WTC11 (cell line): Measurements from ENCODE around the gene CLPTM1L. TPM values are rescaled to one million over a fixed set of nuclear protein-coding genes. Genes with fewer than 3 reads are reported as not detected.

ENCODE experiments used
- ATAC-seq: fragments of 200-7000 bp; cut with Tn5 transposase; 2 replicates; pipeline ENCODE4 v1.10.0; 2021; ENCODE audit warnings: mild to moderate bottlenecking, moderate library complexity
- CTCF ChIA-PET: fragments of 300-600 bp; sonication (Branson Sonifier 250); formaldehyde crosslinking; loops from one replicate; lab custom pipeline; 2021; ENCODE audit warnings: antibody characterized with exemption; lab: Charles Lee
- POLR2A ChIA-PET: fragments of 350-600 bp; sonication (Branson Sonifier 250); formaldehyde crosslinking; loops from one replicate; lab custom pipeline; 2021; ENCODE audit warnings: antibody characterized with exemption; lab: Charles Lee
- DNase-seq: peaks from one replicate; pipeline ENCODE4 v3.0.0; 2021; ENCODE audit warnings: low spot score
- H3K27ac Mint-ChIP-seq: 2 replicates; pipeline ENCODE4 v1.8.0; 2021; ENCODE audit warnings: mixed read lengths
- H3K27me3 Mint-ChIP-seq: 2 replicates; pipeline ENCODE4 v1.8.0; 2021; ENCODE audit warnings: low read depth, mild to moderate bottlenecking, moderate library complexity, mixed read lengths
- H3K36me3 Mint-ChIP-seq: 2 replicates; pipeline ENCODE4 v1.8.0; 2021; ENCODE audit warnings: mixed read lengths
- H3K4me1 Mint-ChIP-seq: 2 replicates; pipeline ENCODE4 v1.8.0; 2022; ENCODE audit warnings: mixed read lengths
- H3K4me3 Mint-ChIP-seq: 2 replicates; pipeline ENCODE4 v1.8.0; 2021; ENCODE audit warnings: mild to moderate bottlenecking, moderate library complexity, mixed read lengths
- H3K9me3 Mint-ChIP-seq: 2 replicates; pipeline ENCODE4 v1.8.0; 2021; ENCODE audit warnings: mixed read lengths
- EMX1 ChIP-seq: fragments of 250-450 bp; sonication (Bioruptor Pico); IDR thresholded peaks from 2 replicates; pipeline ENCODE4 v1.8.0; 2021; ENCODE audit warnings: mild to moderate bottlenecking
- ESRRA ChIP-seq: sonication (generic); formaldehyde crosslinking; IDR thresholded peaks from 2 replicates; pipeline ENCODE4 v1.8.1; 2022; ENCODE audit warnings: mild to moderate bottlenecking, missing genetic modification reagents, borderline replicate concordance
- FOXJ3 ChIP-seq: sonication (generic); formaldehyde crosslinking; IDR thresholded peaks from 2 replicates; pipeline ENCODE4 v1.9.0; 2021; ENCODE audit warnings: missing genetic modification reagents, mild to moderate bottlenecking, borderline replicate concordance
- FOXK1 ChIP-seq: sonication (generic); formaldehyde crosslinking; IDR thresholded peaks from 2 replicates; pipeline ENCODE4 v1.8.0; 2022; ENCODE audit warnings: mild to moderate bottlenecking, moderate library complexity, missing genetic modification reagents
- FOXP1 ChIP-seq: sonication (generic); formaldehyde crosslinking; IDR thresholded peaks from 2 replicates; pipeline ENCODE4 v1.8.0; 2022; ENCODE audit warnings: missing genetic modification reagents, mild to moderate bottlenecking, moderate library complexity, borderline replicate concordance
- GTF2I ChIP-seq: fragments of 250-450 bp; sonication (Bioruptor Pico); conservative IDR thresholded peaks from 2 replicates; pipeline ENCODE4 v1.4.0; 2021; ENCODE audit warnings: mild to moderate bottlenecking
- NFE2L1 ChIP-seq: sonication (generic); formaldehyde crosslinking; IDR thresholded peaks from 2 replicates; pipeline ENCODE4 v1.8.1; 2023; ENCODE audit warnings: missing genetic modification reagents
- OVOL2 ChIP-seq: fragments of 250-450 bp; sonication (Bioruptor Pico); IDR thresholded peaks from 2 replicates; pipeline ENCODE4 v1.9.0; 2021; ENCODE audit warnings: mild to moderate bottlenecking, borderline replicate concordance
- SMAD4 ChIP-seq: sonication (generic); formaldehyde crosslinking; IDR thresholded peaks from 2 replicates; pipeline ENCODE4 v1.8.0; 2022; ENCODE audit warnings: mild to moderate bottlenecking, missing genetic modification reagents
- ZNF219 ChIP-seq: sonication (generic); formaldehyde crosslinking; IDR thresholded peaks from 2 replicates; pipeline ENCODE4 v1.8.0; 2023; ENCODE audit warnings: missing genetic modification reagents, mild to moderate bottlenecking, borderline replicate concordance
- ZNF317 ChIP-seq: sonication (generic); formaldehyde crosslinking; IDR thresholded peaks from 2 replicates; pipeline ENCODE4 v1.8.1; 2023; ENCODE audit warnings: low read depth, mild to moderate bottlenecking, moderate library complexity, missing genetic modification reagents, borderline replicate concordance
- ZNF396 ChIP-seq: fragments of 250-450 bp; sonication (Bioruptor Pico); IDR thresholded peaks from 2 replicates; pipeline ENCODE4 v1.8.0; 2021; ENCODE audit warnings: mild to moderate bottlenecking, moderate library complexity, borderline replicate concordance
- total RNA-seq: library from RNA; stranded (reverse); gene quantifications from 3 replicates; pipeline ENCODE4 v1.2.3, GENCODE V29; 2021
- TF ChIP-seq, protein P1 (sequence below): fragments of 200-600 bp; IDR thresholded peaks from 2 replicates; pipeline ENCODE4 v1.8.0; 2022; ENCODE audit warnings: antibody characterized with exemption
- TF ChIP-seq, protein P2 (sequence below): fragments of 250-450 bp; sonication (Bioruptor Pico); IDR thresholded peaks from 2 replicates; pipeline ENCODE4 v1.9.0; 2021; ENCODE audit warnings: mild to moderate bottlenecking
- TF ChIP-seq, protein P3 (sequence below): sonication (generic); formaldehyde crosslinking; IDR thresholded peaks from 2 replicates; pipeline ENCODE4 v1.8.0; 2023; ENCODE audit warnings: missing genetic modification reagents
- TF ChIP-seq, protein P4 (sequence below): sonication (generic); formaldehyde crosslinking; IDR thresholded peaks from 2 replicates; pipeline ENCODE4 v1.8.1; 2022; ENCODE audit warnings: low read depth, mild to moderate bottlenecking, moderate library complexity, missing genetic modification reagents, borderline replicate concordance
- TF ChIP-seq, protein P5 (sequence below): sonication (generic); formaldehyde crosslinking; IDR thresholded peaks from 2 replicates; pipeline ENCODE4 v1.8.1; 2023; ENCODE audit warnings: mild to moderate bottlenecking, missing genetic modification reagents, moderate library complexity
- TF ChIP-seq, protein P6 (sequence below): fragments of 250-450 bp; sonication (Bioruptor Pico); conservative IDR thresholded peaks from 2 replicates; pipeline ENCODE4 v1.9.0; 2021; ENCODE audit warnings: mild to moderate bottlenecking
- TF ChIP-seq, protein P7 (sequence below): sonication (generic); formaldehyde crosslinking; conservative IDR thresholded peaks from 2 replicates; pipeline ENCODE4 v1.8.1; 2023; ENCODE audit warnings: mild to moderate bottlenecking, low read depth, missing genetic modification reagents, moderate library complexity

CLPTM1L gene
- total RNA-seq, 1 experiment from 2014 or later, result 92.8 TPM

DNA sequence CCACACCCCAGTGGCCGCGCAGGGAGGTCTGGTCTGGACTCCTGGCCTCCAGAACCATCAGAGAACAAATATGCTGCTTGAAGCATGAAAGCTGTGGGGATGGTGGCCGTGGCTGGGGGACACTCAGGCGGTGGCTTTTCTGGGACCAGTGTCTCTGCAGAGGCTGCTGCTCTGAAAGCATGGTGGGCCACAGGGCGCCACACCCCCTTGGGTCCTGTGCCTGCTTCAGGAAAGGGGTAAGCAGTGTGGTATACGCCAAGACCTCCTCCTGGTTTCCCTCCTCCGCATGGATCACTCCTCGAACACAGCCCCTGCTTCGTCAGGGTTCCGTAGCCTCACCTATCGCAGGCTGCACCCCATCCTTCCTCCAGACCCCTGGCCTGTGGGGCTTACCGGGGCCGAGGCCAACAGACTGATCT is 30.3 kb downstream of the CLPTM1L start:
- peaks cover 9% of the 10 kb centered on the region for H3K27me3 Mint-ChIP-seq
- TF ChIP-seq, protein P1, sequence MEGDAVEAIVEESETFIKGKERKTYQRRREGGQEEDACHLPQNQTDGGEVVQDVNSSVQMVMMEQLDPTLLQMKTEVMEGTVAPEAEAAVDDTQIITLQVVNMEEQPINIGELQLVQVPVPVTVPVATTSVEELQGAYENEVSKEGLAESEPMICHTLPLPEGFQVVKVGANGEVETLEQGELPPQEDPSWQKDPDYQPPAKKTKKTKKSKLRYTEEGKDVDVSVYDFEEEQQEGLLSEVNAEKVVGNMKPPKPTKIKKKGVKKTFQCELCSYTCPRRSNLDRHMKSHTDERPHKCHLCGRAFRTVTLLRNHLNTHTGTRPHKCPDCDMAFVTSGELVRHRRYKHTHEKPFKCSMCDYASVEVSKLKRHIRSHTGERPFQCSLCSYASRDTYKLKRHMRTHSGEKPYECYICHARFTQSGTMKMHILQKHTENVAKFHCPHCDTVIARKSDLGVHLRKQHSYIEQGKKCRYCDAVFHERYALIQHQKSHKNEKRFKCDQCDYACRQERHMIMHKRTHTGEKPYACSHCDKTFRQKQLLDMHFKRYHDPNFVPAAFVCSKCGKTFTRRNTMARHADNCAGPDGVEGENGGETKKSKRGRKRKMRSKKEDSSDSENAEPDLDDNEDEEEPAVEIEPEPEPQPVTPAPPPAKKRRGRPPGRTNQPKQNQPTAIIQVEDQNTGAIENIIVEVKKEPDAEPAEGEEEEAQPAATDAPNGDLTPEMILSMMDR, result no peak
- TF ChIP-seq FOXP1 (CRISPR knock-in tag), result no peak
- no peak for TF ChIP-seq FOXK1 (CRISPR knock-in tag)
- TF ChIP-seq NFE2L1, result no peak
- TF ChIP-seq, protein P2, sequence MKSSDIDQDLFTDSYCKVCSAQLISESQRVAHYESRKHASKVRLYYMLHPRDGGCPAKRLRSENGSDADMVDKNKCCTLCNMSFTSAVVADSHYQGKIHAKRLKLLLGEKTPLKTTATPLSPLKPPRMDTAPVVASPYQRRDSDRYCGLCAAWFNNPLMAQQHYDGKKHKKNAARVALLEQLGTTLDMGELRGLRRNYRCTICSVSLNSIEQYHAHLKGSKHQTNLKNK (CRISPR knock-in tag), result no peak
- TF ChIP-seq OVOL2 (CRISPR knock-in tag), result no peak
- TF ChIP-seq, protein P3, sequence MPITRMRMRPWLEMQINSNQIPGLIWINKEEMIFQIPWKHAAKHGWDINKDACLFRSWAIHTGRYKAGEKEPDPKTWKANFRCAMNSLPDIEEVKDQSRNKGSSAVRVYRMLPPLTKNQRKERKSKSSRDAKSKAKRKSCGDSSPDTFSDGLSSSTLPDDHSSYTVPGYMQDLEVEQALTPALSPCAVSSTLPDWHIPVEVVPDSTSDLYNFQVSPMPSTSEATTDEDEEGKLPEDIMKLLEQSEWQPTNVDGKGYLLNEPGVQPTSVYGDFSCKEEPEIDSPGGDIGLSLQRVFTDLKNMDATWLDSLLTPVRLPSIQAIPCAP, result no peak
- no peak for TF ChIP-seq ZNF396 (CRISPR knock-in tag)
- no peak for TF ChIP-seq GTF2I
- no peak for TF ChIP-seq EMX1 (CRISPR knock-in tag)
- no peak for TF ChIP-seq ZNF219
- TF ChIP-seq, protein P4, sequence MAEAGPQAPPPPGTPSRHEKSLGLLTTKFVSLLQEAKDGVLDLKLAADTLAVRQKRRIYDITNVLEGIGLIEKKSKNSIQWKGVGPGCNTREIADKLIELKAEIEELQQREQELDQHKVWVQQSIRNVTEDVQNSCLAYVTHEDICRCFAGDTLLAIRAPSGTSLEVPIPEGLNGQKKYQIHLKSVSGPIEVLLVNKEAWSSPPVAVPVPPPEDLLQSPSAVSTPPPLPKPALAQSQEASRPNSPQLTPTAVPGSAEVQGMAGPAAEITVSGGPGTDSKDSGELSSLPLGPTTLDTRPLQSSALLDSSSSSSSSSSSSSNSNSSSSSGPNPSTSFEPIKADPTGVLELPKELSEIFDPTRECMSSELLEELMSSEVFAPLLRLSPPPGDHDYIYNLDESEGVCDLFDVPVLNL (CRISPR knock-in tag), result no peak
- no peak for TF ChIP-seq ESRRA (CRISPR knock-in tag)
- TF ChIP-seq, protein P5, sequence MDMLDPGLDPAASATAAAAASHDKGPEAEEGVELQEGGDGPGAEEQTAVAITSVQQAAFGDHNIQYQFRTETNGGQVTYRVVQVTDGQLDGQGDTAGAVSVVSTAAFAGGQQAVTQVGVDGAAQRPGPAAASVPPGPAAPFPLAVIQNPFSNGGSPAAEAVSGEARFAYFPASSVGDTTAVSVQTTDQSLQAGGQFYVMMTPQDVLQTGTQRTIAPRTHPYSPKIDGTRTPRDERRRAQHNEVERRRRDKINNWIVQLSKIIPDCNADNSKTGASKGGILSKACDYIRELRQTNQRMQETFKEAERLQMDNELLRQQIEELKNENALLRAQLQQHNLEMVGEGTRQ (CRISPR knock-in tag), result no peak
- TF ChIP-seq, protein P6, sequence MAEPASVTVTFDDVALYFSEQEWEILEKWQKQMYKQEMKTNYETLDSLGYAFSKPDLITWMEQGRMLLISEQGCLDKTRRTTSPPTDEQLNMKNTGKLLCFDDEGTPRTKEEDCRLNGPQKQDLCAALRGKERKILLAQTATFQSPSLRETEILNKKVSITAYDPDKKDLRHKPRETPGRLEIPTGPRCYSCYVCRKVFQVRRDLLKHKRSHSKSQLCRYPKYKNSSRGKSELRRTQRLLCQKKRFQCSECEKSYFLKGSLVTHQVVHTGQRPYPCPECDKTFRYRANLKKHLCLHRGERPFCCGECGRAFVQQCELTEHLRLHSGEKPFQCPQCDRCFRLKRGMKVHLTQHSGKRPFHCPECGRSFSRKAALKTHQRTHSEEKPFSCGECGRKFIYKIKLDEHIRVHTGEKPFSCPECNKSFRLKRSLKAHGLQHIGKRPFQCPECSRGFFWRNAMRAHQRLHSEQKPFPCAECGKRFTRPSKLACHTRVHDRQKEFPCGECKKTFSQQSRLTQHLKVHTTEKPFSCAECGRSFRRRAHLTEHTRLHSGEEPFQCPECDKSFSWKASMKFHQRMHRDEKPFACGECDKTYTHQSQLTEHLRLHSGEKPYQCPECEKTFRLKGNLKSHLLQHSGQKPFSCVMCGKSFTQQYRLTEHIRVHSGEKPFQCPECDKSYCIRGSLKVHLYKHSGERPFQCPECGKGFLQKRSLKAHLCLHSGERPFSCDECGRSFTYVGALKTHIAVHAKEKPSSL, result no peak
- no peak for TF ChIP-seq ZNF317 (CRISPR knock-in tag)
- TF ChIP-seq, protein P7, sequence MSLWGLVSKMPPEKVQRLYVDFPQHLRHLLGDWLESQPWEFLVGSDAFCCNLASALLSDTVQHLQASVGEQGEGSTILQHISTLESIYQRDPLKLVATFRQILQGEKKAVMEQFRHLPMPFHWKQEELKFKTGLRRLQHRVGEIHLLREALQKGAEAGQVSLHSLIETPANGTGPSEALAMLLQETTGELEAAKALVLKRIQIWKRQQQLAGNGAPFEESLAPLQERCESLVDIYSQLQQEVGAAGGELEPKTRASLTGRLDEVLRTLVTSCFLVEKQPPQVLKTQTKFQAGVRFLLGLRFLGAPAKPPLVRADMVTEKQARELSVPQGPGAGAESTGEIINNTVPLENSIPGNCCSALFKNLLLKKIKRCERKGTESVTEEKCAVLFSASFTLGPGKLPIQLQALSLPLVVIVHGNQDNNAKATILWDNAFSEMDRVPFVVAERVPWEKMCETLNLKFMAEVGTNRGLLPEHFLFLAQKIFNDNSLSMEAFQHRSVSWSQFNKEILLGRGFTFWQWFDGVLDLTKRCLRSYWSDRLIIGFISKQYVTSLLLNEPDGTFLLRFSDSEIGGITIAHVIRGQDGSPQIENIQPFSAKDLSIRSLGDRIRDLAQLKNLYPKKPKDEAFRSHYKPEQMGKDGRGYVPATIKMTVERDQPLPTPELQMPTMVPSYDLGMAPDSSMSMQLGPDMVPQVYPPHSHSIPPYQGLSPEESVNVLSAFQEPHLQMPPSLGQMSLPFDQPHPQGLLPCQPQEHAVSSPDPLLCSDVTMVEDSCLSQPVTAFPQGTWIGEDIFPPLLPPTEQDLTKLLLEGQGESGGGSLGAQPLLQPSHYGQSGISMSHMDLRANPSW (CRISPR knock-in tag), result no peak
- no peak for TF ChIP-seq SMAD4 (CRISPR knock-in tag)
- TF ChIP-seq FOXJ3, result no peak
- peaks cover 17% of the 10 kb centered on the region for H3K9me3 Mint-ChIP-seq
- H3K4me3 Mint-ChIP-seq, result no peak overlapping the region
- ChIA-PET POLR2A (no interaction called here), CTCF (no interaction called here)
- H3K27ac Mint-ChIP-seq, result no peak overlapping the region
- H3K4me1 Mint-ChIP-seq, result peaks cover 33% of the 10 kb centered on the region
- H3K36me3 Mint-ChIP-seq, result peaks cover 22% of the 10 kb centered on the region
- DNase-seq, result no peak
- no peak for ATAC-seq
